HG03060 (cell line): ENCODE results near the gene SERPINB10.

Experiments
- ATAC-seq: cut with Tn5 transposase; IDR thresholded peaks from one replicate; pipeline ENCODE4 v1.9.1; 2021; ENCODE audit warnings: low read depth, moderate number of reproducible peaks; ENCODE audit not compliant: unreplicated experiment

Gene SERPINB10

DNA sequence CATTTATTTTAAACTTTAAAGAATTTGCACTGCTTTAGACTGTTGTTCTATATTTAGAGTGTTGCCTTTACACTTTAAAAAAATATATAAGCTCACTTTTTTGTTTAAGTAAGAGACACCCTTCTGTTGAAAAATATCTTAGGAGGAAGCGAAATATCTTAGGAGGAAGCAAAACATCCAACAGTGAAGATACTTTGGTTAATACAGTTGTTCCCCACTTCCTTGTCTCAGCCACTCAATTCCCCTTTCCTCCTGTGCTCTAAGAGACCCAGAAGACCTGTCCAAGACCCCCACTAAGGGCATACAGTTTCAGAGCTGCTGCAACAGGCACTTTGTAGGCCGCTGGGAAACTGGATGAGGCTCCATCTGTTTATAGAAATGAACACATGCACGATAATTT, 67.9 kb downstream of the SERPINB10 start:
- ATAC-seq, result no peak

DNA sequence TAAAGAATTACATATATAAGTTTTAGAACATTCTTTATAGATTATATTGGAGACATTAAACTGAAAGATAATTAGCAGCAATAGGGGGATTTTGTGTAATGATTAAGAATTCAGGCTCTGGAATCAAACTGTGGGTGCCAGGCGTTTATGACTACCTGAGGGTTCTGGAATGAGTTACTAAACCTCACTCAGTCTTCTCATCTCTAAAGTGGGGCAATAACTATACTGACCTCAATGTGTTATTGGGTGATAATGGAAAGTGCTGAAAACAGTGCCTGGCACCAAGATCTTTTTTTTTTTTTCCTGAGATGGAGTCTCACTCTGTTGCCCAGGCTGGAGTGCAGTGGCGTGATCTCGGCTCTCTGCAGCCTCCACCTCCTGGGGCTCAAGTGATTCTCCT, 69.3 kb downstream of the SERPINB10 start:
- ATAC-seq, result no peak

DNA sequence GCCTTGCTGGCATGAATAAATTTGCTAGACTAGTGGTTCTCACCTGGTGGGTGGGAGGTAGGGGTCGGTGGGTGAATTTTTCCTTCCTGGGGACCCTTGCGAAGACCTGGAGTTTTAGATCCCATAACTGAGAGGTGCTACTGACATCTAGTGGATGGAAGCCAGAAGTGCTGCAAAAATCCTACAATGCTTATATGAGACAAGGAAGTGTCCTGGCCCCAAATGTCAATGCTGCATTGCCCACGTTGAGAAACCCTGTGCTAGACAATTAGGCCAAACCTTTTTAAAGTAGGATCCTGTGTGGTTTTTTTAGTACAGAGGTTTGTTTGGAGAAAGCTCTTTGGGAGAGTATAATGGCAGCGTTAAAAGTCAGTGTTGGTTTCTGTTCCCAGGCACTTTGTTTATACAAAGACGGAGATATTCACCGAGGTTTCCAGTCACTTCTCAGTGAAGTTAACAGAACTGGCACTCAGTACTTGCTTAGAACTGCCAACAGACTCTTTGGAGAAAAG, 71.7 kb downstream of the SERPINB10 start:
- ATAC-seq, result peak; percentile 69

DNA sequence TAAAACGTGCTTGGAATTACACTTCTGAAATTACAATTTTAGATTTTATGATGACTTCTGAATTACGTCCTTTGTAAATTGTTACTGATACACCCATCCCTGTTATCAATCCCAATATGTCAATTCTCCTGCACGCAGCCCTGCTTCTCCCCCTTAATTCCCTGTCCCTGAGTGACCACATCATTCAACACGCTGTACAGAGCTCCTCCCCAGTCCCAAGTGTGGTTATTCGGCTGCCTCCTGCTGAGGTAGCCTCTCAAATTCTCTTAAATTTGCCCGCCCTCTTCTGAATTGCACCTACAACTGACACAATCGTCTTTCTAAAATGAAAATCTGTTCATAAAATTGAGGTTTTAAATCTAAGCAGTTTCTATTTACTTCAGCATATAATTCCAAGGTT, 72.3 kb downstream of the SERPINB10 start:
- ATAC-seq, result no peak

DNA sequence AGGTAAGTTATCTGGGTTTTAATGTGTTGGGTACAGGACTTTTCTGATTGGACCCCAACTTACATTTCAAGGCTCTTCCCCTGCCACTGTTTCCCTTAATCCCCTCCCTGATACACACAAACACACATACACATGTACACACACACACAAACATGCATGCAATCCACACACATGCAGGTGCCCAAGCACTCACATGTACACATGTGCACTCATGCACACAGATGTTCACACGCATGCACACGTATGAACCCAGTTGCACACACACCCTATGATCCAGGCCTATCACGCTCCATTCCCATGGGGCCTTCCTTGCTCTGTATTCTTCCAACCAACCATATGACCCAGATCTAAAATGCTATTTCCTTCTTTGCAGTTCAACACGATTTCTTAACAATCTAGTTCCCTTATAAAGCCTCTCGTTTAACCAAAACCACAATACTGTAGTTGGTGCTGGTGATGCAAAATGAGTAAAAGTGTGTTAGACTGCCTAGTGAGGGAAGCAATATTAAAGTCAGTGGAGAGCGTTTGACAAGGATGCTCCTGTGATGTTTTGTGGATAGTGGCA, 73.2 kb downstream of the SERPINB10 start:
- ATAC-seq, result no peak

DNA sequence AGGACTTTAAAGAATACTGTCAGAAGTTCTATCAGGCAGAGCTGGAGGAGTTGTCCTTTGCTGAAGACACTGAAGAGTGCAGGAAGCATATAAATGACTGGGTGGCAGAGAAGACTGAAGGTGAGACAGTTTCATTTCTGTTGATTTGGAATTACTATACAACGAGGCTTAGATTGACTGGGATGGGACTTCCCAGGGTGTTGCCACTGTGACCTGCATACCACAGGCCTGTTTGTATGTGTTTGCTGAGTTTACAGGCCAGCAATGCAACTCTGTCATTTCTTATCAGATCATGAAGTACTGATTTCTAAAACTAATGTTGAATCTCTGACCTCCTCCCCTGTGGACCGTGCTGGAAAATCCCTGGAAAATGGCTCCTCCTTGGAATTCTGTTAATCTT, 74.0 kb downstream of the SERPINB10 start:
- no peak for ATAC-seq

DNA sequence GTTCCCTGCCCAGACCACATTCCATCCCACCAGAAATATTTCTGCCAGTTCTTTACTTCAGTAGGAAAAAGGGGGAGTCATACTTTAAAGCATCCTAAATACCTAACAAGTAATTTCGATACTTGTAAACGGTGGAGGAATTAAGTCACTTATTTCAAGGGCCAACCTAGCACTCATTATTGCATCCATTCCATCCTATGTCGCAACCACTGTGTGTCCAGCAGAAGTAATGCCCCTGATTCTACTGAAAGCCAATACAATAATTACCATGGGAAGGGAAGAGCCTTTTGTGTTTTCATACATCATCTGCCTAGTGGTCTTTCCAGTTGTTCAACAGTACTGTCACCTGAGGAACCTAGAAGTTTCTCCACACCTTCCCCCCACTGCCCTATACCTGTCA, 74.6 kb downstream of the SERPINB10 start:
- no peak for ATAC-seq
